SK-N-MC (cell line): ENCODE data around the gene CDC27.

Experiments used
- EZH2 ChIP-seq: fragments of 200-600 bp; sonication (generic); IDR thresholded peaks from one replicate; pipeline ENCODE4 v1.6.1; 2017; ENCODE audit warnings: antibody characterized with exemption
- POLR2AphosphoS5 ChIP-seq: IDR thresholded peaks from 2 replicates; pipeline ENCODE4 v1.6.1; 2012; ENCODE audit warnings: mild to moderate bottlenecking, low read depth, low read length, borderline replicate concordance

- TF ChIP-seq POLR2AphosphoS5: no peak
- TF ChIP-seq EZH2: no peak
Measured at GRCh38 chr17:47235506-47235905, 46.4 kb upstream of the CDC27 start.
